RWPE2 (cell line): ENCODE results near the gene GPATCH1.
"Not testable (repeated sequence)": the region's sequence is repeated elsewhere in the genome, so short reads cannot be mapped to it uniquely, and the experiment has no call there.

Experiments used
- ATAC-seq: fragments of 200-7000 bp; cut with Tn5 transposase; 3 replicates; pipeline ENCODE4 v1.9.1; 2021; ENCODE audit warnings: low read depth
- DNase-seq: peaks from one replicate; pipeline ENCODE4 v3.0.0-alpha.2; 2020; ENCODE audit warnings: low spot score
- H3K27ac ChIP-seq: fragments of 450-650 bp; 2 replicates; pipeline ENCODE4 v1.5.1; 2017; ENCODE audit warnings: mild to moderate bottlenecking; ENCODE audit not compliant: poor library complexity, severe bottlenecking
- H3K27me3 ChIP-seq: fragments of 250-450 bp; sonication (Bioruptor Pico); 2 replicates; pipeline ENCODE4 v1.5.1; 2021; ENCODE audit warnings: mild to moderate bottlenecking, moderate library complexity; ENCODE audit not compliant: insufficient read depth, poor library complexity, severe bottlenecking
- H3K36me3 ChIP-seq: fragments of 250-450 bp; sonication (Bioruptor Pico); 2 replicates; pipeline ENCODE4 v1.5.1; 2020; ENCODE audit warnings: low read depth, mild to moderate bottlenecking, moderate library complexity
- H3K4me1 ChIP-seq: fragments of 250-450 bp; sonication (Bioruptor Pico); 2 replicates; pipeline ENCODE4 v1.5.1; 2021; ENCODE audit warnings: mild to moderate bottlenecking, moderate library complexity; ENCODE audit not compliant: insufficient read depth, poor library complexity, severe bottlenecking
- H3K4me3 ChIP-seq: fragments of 250-450 bp; sonication (Bioruptor Pico); 2 replicates; pipeline ENCODE4 v1.5.1; 2021; ENCODE audit warnings: mild to moderate bottlenecking, moderate library complexity; ENCODE audit not compliant: severe bottlenecking
- H3K9me3 ChIP-seq: fragments of 250-450 bp; sonication (Bioruptor Pico); 2 replicates; pipeline ENCODE4 v1.5.1; 2021; ENCODE audit warnings: mild to moderate bottlenecking, moderate library complexity; ENCODE audit not compliant: severe bottlenecking
- TF ChIP-seq, protein P1 (sequence below): fragments of 450-650 bp; IDR thresholded peaks from one replicate; pipeline ENCODE4 v1.5.1; 2017; ENCODE audit warnings: mild to moderate bottlenecking, moderate library complexity; ENCODE audit not compliant: poor library complexity, severe bottlenecking

Gene GPATCH1

DNA sequence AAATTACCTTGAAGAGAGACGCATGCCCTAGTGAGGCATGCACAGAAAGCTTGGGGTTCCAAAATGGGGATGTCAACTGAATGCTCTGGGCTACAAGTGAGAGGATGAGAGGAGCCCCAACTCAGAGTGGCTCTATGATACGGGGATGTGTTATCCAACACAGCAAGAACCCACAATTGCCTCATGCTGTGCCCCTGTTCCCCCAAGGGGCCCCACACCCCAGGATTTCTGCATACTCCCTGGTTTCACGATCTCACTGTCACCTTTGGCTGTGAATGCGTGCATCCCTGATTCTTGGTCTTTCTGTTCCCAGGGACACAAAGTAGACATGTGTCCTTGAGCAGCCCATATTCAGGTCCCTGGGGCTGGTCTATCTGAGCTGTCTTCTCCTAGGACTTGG lies 80.2 kb downstream of the GPATCH1 start:
- no peaks in the 10 kb centered on the region for H3K4me1 ChIP-seq
- DNase-seq (no peak), ATAC-seq (no peak)
- no peak overlapping the region for H3K27ac ChIP-seq
- TF ChIP-seq, protein P1, sequence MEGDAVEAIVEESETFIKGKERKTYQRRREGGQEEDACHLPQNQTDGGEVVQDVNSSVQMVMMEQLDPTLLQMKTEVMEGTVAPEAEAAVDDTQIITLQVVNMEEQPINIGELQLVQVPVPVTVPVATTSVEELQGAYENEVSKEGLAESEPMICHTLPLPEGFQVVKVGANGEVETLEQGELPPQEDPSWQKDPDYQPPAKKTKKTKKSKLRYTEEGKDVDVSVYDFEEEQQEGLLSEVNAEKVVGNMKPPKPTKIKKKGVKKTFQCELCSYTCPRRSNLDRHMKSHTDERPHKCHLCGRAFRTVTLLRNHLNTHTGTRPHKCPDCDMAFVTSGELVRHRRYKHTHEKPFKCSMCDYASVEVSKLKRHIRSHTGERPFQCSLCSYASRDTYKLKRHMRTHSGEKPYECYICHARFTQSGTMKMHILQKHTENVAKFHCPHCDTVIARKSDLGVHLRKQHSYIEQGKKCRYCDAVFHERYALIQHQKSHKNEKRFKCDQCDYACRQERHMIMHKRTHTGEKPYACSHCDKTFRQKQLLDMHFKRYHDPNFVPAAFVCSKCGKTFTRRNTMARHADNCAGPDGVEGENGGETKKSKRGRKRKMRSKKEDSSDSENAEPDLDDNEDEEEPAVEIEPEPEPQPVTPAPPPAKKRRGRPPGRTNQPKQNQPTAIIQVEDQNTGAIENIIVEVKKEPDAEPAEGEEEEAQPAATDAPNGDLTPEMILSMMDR, result no peak
- no peaks in the 10 kb centered on the region for H3K36me3 ChIP-seq
- no peak overlapping the region for H3K4me3 ChIP-seq
- H3K27me3 ChIP-seq, result no peaks in the 10 kb centered on the region
- H3K9me3 ChIP-seq, result no peaks in the 10 kb centered on the region

DNA sequence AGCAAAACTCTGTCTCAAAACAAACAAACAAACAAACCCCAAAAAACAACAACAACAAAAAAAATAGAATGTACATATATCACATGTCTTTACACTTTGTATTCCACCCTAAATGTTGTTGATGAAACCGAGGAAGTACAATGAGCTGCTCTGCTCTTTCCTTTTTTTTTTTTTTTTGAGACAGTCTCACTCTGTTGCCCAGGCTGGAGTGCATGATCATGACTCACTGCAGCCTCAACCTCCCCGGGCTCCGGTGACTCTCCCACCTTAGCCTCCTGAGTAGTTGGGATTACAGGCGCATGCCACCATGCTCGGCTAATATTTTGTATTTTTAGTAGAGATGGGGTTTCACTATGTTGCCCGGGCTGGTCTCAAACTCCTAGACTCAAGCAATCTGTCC lies 82.5 kb downstream of the GPATCH1 start:
- Histone ChIP-seq H3K4me1 (no peaks in the 10 kb centered on the region), H3K36me3 (no peaks in the 10 kb centered on the region), H3K27ac (no peak overlapping the region), H3K9me3 (no peaks in the 10 kb centered on the region), H3K4me3 (no peak overlapping the region), H3K27me3 (no peaks in the 10 kb centered on the region)
- DNase-seq (no peak), ATAC-seq (no peak)
- TF ChIP-seq, protein P1, result no peak

DNA sequence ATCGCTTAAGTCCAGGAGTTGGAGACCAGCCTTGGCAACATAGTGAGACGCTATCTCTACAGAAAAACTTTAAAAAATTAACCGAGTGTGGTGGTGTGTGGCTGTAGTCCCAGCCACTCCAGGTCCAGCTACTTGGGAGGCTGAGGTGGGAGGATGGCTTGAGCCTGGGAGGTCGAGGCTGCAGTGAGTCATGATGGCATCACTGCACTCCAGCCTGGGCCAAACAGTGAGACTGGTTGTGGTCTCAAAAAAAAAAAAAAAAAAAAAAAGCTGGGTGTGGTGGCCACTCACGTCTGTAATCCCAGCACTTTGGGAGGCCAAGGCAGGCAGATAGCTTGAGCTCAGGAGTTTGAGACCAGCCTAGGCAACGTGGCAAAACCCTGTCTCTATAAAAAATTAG lies 85.1 kb downstream of the GPATCH1 start:
- not testable (repeated sequence) for H3K27ac ChIP-seq, H3K27me3 ChIP-seq, H3K4me1 ChIP-seq, H3K9me3 ChIP-seq, ATAC-seq, H3K4me3 ChIP-seq, H3K36me3 ChIP-seq, DNase-seq

DNA sequence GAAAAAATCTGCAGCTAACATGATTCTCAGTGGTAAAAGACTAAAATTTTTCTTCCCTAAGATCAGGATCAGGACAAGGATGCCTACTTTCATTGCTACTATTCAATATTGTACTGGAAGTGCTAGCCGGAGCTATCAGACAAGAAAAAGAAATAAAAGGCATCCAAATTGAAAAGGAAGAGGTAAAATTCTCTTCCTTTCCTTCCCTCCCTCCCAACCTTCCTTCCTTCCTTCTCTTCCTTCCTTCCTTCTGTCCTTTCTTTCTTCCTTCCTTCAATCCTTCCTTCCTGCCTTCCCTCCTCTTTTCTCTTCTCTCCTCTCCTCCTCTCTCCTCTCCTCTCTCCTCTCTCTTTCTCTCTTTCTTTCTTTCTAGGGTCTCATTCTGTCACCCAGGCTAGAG lies 86.5 kb downstream of the GPATCH1 start:
- Histone ChIP-seq H3K36me3 (no peaks in the 10 kb centered on the region), H3K27me3 (no peaks in the 10 kb centered on the region), H3K9me3 (no peaks in the 10 kb centered on the region), H3K4me1 (peaks cover 5% of the 10 kb centered on the region), H3K27ac (no peak overlapping the region), H3K4me3 (no peak overlapping the region)
- TF ChIP-seq, protein P1, result no peak
- DNase-seq (no peak), ATAC-seq (no peak)

DNA sequence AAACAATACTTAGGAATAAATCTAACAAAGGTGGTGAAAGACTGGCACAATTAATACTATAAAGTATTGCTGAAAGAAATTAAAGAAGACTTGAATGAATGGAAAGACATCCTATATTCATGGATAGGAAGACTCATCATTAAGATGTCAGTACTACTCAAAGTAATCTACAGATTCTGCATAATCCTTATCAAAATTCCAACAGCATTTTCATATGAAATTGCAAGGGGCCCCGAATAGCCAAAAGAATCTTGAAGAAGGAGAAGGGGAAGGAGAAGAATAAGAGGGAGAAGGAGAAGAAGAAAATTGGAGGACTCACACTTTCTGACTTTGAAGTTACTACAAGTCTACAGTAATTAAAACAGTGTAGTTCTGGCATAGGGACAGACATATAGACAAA lies 87.5 kb downstream of the GPATCH1 start:
- TF ChIP-seq, protein P1, result no peak
- H3K27ac ChIP-seq, result no peak overlapping the region
- H3K36me3 ChIP-seq, result no peaks in the 10 kb centered on the region
- ATAC-seq, result no peak
- H3K4me1 ChIP-seq, result peaks cover 5% of the 10 kb centered on the region
- H3K4me3 ChIP-seq, result no peak overlapping the region
- DNase-seq, result no peak
- H3K9me3 ChIP-seq, result no peaks in the 10 kb centered on the region
- no peaks in the 10 kb centered on the region for H3K27me3 ChIP-seq
